ENCODE results near the gene INTS1. TPM values are rescaled to one million over a fixed set of nuclear protein-coding genes. Genes with fewer than 3 reads are reported as not detected.

Gene INTS1
- 29.9 TPM for total RNA-seq
- long read RNA-seq, full-length matches to known transcripts, result 2 of 49 reads
- long read RNA-seq, partial matches to known transcripts, result 40 of 49 reads
- long read RNA-seq, other reads (novel, unspliced or antisense), result 7 of 49 reads

- H3K4me1 ChIP-seq, result peaks cover 40% of the 10 kb centered on the region
- intact Hi-C loops (cut with micrococcal nuclease), result no loop called here
- H3K27me3 ChIP-seq (ENCODE audit: low read depth), result no peaks in the 10 kb centered on the region
- peak within 1 kb of the TSS; percentile 99 for H3K4me3 ChIP-seq
- H3K36me3 ChIP-seq, result peaks cover 39% of the 10 kb centered on the region
- no peaks in the 10 kb centered on the region for H3K9me3 ChIP-seq (replicated peaks)
- peak within 1 kb of the TSS; percentile 84 for H3K27ac ChIP-seq (replicated peaks)
- peak; percentile 95 for TF ChIP-seq CTCF (IDR thresholded peaks at IDR 0.05; ENCODE audit: borderline replicate concordance)
- peak; percentile 91 for DNase-seq
These were observed at the start of gene INTS1 for GRCh38 chr7:1503816-1504775. TSS of gene INTS1 (minus strand) at chr7:1504389. CDS start at chr7:1503960, 429 bp downstream.

GRCh38 chr7:1553512-1554210 is 49.5 kb upstream of the INTS1 start:
- TF ChIP-seq CTCF (IDR thresholded peaks at IDR 0.05; ENCODE audit: borderline replicate concordance), result no peak
- no peak for DNase-seq
- intact Hi-C loops (cut with micrococcal nuclease), result no loop called here

GRCh38 chr7:1552200-1552599 is 48.0 kb upstream of the INTS1 start:
- Histone ChIP-seq H3K27me3 (ENCODE audit: low read depth) (no peaks in the 10 kb centered on the region), H3K9me3 (replicated peaks) (no peaks in the 10 kb centered on the region), H3K27ac (replicated peaks) (no peak overlapping the region), H3K4me3 (no peak overlapping the region), H3K36me3 (no peaks in the 10 kb centered on the region), H3K4me1 (peaks cover 16% of the 10 kb centered on the region)
- no peak for TF ChIP-seq CTCF (IDR thresholded peaks at IDR 0.05; ENCODE audit: borderline replicate concordance)
- DNase-seq, result no peak
- intact Hi-C loops (cut with micrococcal nuclease), result no loop called here

More at GRCh38 chr7:1553512-1554210, 49.5 kb upstream of the INTS1 start:
- no peaks in the 10 kb centered on the region for H3K27me3 ChIP-seq (ENCODE audit: low read depth)
- no peaks in the 10 kb centered on the region for H3K9me3 ChIP-seq (replicated peaks)
- no peaks in the 10 kb centered on the region for H3K36me3 ChIP-seq
- H3K27ac ChIP-seq (replicated peaks), result no peak overlapping the region
- H3K4me3 ChIP-seq, result no peak overlapping the region
- H3K4me1 ChIP-seq, result peaks cover 25% of the 10 kb centered on the region

GRCh38 chr7:1550846-1551155 is 46.6 kb upstream of the INTS1 start:
- no peak for DNase-seq
- no peak overlapping the region for H3K27ac ChIP-seq (replicated peaks)
- H3K27me3 ChIP-seq (ENCODE audit: low read depth), result no peaks in the 10 kb centered on the region
- no peaks in the 10 kb centered on the region for H3K9me3 ChIP-seq (replicated peaks)
- no peak for TF ChIP-seq CTCF (IDR thresholded peaks at IDR 0.05; ENCODE audit: borderline replicate concordance)
- peaks cover 14% of the 10 kb centered on the region for H3K4me1 ChIP-seq
- H3K4me3 ChIP-seq, result no peak overlapping the region
- intact Hi-C loops (cut with micrococcal nuclease), result no loop called here
- no peaks in the 10 kb centered on the region for H3K36me3 ChIP-seq

- Histone ChIP-seq H3K4me3 (no peak overlapping the region), H3K9me3 (replicated peaks) (no peaks in the 10 kb centered on the region), H3K27me3 (ENCODE audit: low read depth) (no peaks in the 10 kb centered on the region), H3K27ac (replicated peaks) (no peak overlapping the region), H3K36me3 (no peaks in the 10 kb centered on the region), H3K4me1 (peaks cover 14% of the 10 kb centered on the region)
- no peak for TF ChIP-seq CTCF (IDR thresholded peaks at IDR 0.05; ENCODE audit: borderline replicate concordance)
- no peak for DNase-seq
- intact Hi-C loops (cut with micrococcal nuclease), result no loop called here
These were observed 46.0 kb upstream of the INTS1 start for GRCh38 chr7:1550005-1550845.
